Left lung (tissue), 10 donors: Measurements from ENCODE around the gene MAPKAPK3. TPM values are rescaled to one million over a fixed set of nuclear protein-coding genes. Genes with fewer than 3 reads are reported as not detected.
A peak's percentile ranks its signal among the peaks of the same experiment; 100 is the strongest.
"Not testable (repeated sequence)": the region's sequence is repeated elsewhere in the genome, so short reads cannot be mapped to it uniquely, and the experiment has no call there.

Experiments used
- ATAC-seq: fragments of 200-7000 bp; cut with Tn5 transposase; one replicate; pipeline ENCODE4 v1.9.1; 2020; ENCODE audit warnings: moderate library complexity
- DNase-seq, 4 donors: peaks; one replicate each; pipeline ENCODE4 v3.0.0-alpha.2; 2013 to 2020
- H3K27ac ChIP-seq, 2 donors: fragments of 200-600 bp; sonication (generic) in 1 of 2; one replicate each; pipeline versions ENCODE4 v1.5.0 to v1.8.0; 2020 to 2021
- H3K27me3 ChIP-seq, 2 donors: fragments of 200-600 bp; sonication (generic) in 1 of 2; one replicate each; pipeline versions ENCODE4 v1.5.0 to v1.8.0; 2020 to 2021
- H3K36me3 ChIP-seq, 2 donors: fragments of 200-600 bp; sonication (generic) in 1 of 2; one replicate each; pipeline versions ENCODE4 v1.5.0 to v1.8.0; 2020 to 2021
- H3K4me1 ChIP-seq, 2 donors: fragments of 200-600 bp; one replicate each; pipeline ENCODE4 v1.8.0; 2021
- H3K4me3 ChIP-seq, 2 donors: fragments of 200-600 bp; sonication (generic) in 1 of 2; one replicate each; pipeline versions ENCODE4 v1.5.0 to v1.8.0; 2020 to 2021; ENCODE audit warnings: mild to moderate bottlenecking in 1 of 2
- H3K9me3 ChIP-seq, 2 donors: fragments of 200-600 bp; sonication (generic) in 1 of 2; one replicate each; pipeline versions ENCODE4 v1.5.0 to v1.8.0; 2020 to 2021
- intact Hi-C, 2 donors: fragments of 100-400 bp; cut with DNase I; formaldehyde crosslinking; loops; one replicate each; pipeline versions ENCODE4 v1.11.2 to v1.14.2; 2022
- polyA plus RNA-seq, 6 donors: library from polyadenylated mRNA; unstranded; fragments of 120-200 nt; gene quantifications; one replicate each; pipeline ENCODE4 v1.2.1, GENCODE V29; 2013; ENCODE audit not compliant: insufficient read length in 6 of 6
- total RNA-seq, 2 donors: library from RNA; stranded (reverse); fragmentation: NEBNext Ultra II Directional; extraction: Animal tissue kit (Norgen Biotek cat#: 25700); gene quantifications; one replicate each; pipeline ENCODE4 v1.2.1, GENCODE V29; 2021
- TF ChIP-seq, protein P1 (sequence below), 2 donors: fragments of 200-600 bp; sonication (generic) in 1 of 2; IDR thresholded peaks; one replicate each; pipeline versions ENCODE4 v1.5.0 to v1.8.0; 2021; ENCODE audit warnings: antibody characterized with exemption in 2 of 2
- donor health status: DM: no; HTN: yes; CAD: no.
- donor health status: DM: no; HTN: no; CAD: no.

Gene MAPKAPK3
- total and polyA plus RNA-seq, 8 donors: 34.1 to 118 (median 37.0) TPM

DNA sequence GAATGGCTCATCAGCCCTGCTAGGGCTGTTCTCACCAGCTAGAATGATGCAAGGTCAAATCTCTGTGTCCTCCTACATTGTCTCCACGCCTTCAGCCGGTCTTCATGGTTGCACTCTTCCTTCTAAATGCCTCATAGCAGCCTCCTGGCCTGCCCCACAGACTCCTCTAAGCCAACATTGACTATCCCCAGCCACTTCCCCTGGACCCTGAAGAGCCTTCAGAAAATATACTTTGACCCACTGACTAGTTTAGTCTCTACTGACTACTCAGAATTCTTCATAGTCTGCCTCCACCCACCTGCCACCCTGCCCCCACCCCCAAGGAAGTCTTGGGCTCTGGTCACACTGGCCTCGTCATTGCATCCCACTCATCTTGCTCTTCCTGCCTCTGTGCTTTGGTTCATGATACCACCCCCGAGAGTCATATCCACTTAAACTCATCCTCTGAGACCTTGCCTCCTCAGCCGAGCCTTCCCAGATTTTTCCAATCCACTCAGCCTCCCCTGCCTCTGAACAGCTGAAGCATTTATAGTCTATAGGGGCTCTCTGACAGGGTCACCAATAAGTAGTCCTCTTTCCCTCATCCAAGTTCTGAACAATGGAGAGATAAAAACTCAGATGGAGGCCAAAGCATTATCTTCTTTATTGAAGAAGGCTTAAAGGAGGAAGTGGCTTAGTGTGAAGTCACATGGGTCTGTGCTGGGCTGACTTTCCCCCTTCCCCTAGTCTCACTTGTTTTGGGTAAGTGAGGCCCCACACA, 48.3 kb downstream of the MAPKAPK3 start:
- Histone ChIP-seq H3K4me1 (peaks cover 4 to 16% of the 10 kb centered on the region in 2 donors), H3K36me3 (no peaks in the 10 kb centered on the region), H3K9me3 (no peaks in the 10 kb centered on the region), H3K4me3 (no peak overlapping the region), H3K27me3 (no peaks in the 10 kb centered on the region), H3K27ac (no peak overlapping the region)
- TF ChIP-seq, protein P1, sequence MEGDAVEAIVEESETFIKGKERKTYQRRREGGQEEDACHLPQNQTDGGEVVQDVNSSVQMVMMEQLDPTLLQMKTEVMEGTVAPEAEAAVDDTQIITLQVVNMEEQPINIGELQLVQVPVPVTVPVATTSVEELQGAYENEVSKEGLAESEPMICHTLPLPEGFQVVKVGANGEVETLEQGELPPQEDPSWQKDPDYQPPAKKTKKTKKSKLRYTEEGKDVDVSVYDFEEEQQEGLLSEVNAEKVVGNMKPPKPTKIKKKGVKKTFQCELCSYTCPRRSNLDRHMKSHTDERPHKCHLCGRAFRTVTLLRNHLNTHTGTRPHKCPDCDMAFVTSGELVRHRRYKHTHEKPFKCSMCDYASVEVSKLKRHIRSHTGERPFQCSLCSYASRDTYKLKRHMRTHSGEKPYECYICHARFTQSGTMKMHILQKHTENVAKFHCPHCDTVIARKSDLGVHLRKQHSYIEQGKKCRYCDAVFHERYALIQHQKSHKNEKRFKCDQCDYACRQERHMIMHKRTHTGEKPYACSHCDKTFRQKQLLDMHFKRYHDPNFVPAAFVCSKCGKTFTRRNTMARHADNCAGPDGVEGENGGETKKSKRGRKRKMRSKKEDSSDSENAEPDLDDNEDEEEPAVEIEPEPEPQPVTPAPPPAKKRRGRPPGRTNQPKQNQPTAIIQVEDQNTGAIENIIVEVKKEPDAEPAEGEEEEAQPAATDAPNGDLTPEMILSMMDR (IDR thresholded peaks at IDR 0.05): no peak
- ATAC-seq (peak; percentile 36), DNase-seq (no peak)
- intact Hi-C loops: no loop called here

GRCh38 chr3:50665841-50666115, 48.8 kb downstream of the MAPKAPK3 start:
- DNase-seq, H3K9me3 ChIP-seq, H3K27me3 ChIP-seq, H3K36me3 ChIP-seq, intact Hi-C loops, ATAC-seq, H3K4me3 ChIP-seq, H3K27ac ChIP-seq: not testable (repeated sequence)
- peaks cover 4 to 16% of the 10 kb centered on the region in 2 donors for H3K4me1 ChIP-seq

GRCh38 chr3:50666837-50667236, 49.9 kb downstream of the MAPKAPK3 start:
- H3K36me3 ChIP-seq: no peaks in the 10 kb centered on the region
- no peak for ATAC-seq
- no peak overlapping the region for H3K27ac ChIP-seq
- TF ChIP-seq, protein P1 (IDR thresholded peaks at IDR 0.05): no peak
- no peaks in the 10 kb centered on the region for H3K9me3 ChIP-seq
- H3K27me3 ChIP-seq: peaks cover 0 to 2% of the 10 kb centered on the region in 2 donors
- peaks cover 4 to 16% of the 10 kb centered on the region in 2 donors for H3K4me1 ChIP-seq
- no peak for DNase-seq
- intact Hi-C loops: no loop called here
- no peak overlapping the region for H3K4me3 ChIP-seq

DNA sequence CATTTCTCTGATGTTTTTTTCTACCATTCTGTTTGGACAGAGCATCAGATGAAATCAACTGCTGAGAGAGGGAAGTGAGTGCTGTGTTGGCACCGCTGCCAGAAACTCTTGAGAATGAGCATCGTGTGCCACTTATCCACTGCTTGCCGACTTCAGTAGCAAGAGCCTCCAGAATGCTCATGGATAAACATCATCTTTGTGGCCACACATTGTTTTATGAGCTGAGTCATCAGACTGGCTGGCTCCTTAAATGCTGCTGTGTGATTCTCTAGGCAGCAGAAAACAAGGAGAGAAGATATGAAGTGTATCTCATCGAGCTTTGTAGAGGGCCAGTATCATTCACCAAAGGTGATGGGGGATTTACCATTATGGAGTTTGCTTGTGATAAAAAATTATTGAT, 54.4 kb downstream of the MAPKAPK3 start:
- ATAC-seq (peak; percentile 67), DNase-seq (peak in 1 of 4 donors; percentile 52)
- H3K9me3 ChIP-seq: no peaks in the 10 kb centered on the region
- peaks cover 33 to 47% of the 10 kb centered on the region in 2 donors for H3K27me3 ChIP-seq
- peaks cover 0 to 11% of the 10 kb centered on the region in 2 donors for H3K4me1 ChIP-seq
- H3K27ac ChIP-seq: no peak overlapping the region
- TF ChIP-seq, protein P1 (IDR thresholded peaks at IDR 0.05): no peak
- H3K36me3 ChIP-seq: no peaks in the 10 kb centered on the region
- no peak overlapping the region for H3K4me3 ChIP-seq
- intact Hi-C loops: no loop called here

GRCh38 chr3:50672656-50673055, 55.7 kb downstream of the MAPKAPK3 start:
- peaks cover 0 to 11% of the 10 kb centered on the region in 2 donors for H3K4me1 ChIP-seq
- peaks cover 45 to 60% of the 10 kb centered on the region in 2 donors for H3K27me3 ChIP-seq
- intact Hi-C loops: no loop called here
- no peak overlapping the region for H3K4me3 ChIP-seq
- DNase-seq (no peak), ATAC-seq (no peak)
- H3K27ac ChIP-seq: no peak overlapping the region
- TF ChIP-seq, protein P1 (IDR thresholded peaks at IDR 0.05): no peak
- H3K36me3 ChIP-seq: no peaks in the 10 kb centered on the region
- H3K9me3 ChIP-seq: no peaks in the 10 kb centered on the region

DNA sequence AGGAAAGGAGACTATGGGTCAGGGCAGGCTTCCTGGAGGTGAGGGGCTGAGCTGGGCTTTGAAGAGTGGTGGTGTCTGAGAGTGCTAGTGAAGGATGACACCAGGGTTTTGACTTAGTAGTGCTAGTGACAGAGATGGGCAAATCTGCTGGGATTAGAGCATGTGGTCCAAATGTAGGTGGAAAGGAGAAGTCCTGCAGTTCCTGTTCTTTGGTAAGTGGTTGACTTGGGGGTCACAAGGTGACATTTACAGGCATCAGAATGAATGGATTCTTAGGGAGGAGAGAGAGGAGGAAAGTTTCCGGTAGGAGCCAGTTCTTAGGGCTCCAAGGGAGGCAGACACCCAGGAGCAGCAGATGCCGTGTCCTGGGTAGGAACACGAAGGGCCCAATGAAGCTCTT, 57.0 kb downstream of the MAPKAPK3 start:
- Histone ChIP-seq H3K27me3 (peaks cover 54 to 73% of the 10 kb centered on the region in 2 donors), H3K9me3 (no peaks in the 10 kb centered on the region), H3K27ac (no peak overlapping the region), H3K36me3 (no peaks in the 10 kb centered on the region), H3K4me1 (peaks cover 0 to 11% of the 10 kb centered on the region in 2 donors), H3K4me3 (no peak overlapping the region)
- no peak for DNase-seq
- TF ChIP-seq, protein P1 (IDR thresholded peaks at IDR 0.05): no peak
- intact Hi-C loops: no loop called here
- ATAC-seq: no peak
